Measurements from ENCODE around the gene MYBBP1A.

- TF ChIP-seq USF2 (IDR thresholded peaks at IDR 0.05; ENCODE audit: low read depth, low read length) (no peak), USF2 (CRISPR knock-in tag; IDR thresholded peaks at IDR 0.05; ENCODE audit: borderline replicate concordance) (no peak), ATF7 (IDR thresholded peaks at IDR 0.05) (no peak), ATF7 (CRISPR knock-in tag; IDR thresholded peaks at IDR 0.05) (no peak), HOXA7 (CRISPR knock-in tag; IDR thresholded peaks at IDR 0.05) (no peak), SIN3A (IDR thresholded peaks at IDR 0.05; ENCODE audit: borderline replicate concordance, low read depth, low read length) (no peak), ZNF318 (CRISPR knock-in tag; IDR thresholded peaks at IDR 0.05) (no peak), TBP (CRISPR knock-in tag; IDR thresholded peaks at IDR 0.05) (no peak)
- TF ChIP-seq, protein P1, sequence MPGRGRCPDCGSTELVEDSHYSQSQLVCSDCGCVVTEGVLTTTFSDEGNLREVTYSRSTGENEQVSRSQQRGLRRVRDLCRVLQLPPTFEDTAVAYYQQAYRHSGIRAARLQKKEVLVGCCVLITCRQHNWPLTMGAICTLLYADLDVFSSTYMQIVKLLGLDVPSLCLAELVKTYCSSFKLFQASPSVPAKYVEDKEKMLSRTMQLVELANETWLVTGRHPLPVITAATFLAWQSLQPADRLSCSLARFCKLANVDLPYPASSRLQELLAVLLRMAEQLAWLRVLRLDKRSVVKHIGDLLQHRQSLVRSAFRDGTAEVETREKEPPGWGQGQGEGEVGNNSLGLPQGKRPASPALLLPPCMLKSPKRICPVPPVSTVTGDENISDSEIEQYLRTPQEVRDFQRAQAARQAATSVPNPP (CRISPR knock-in tag; IDR thresholded peaks at IDR 0.05): no peak
Observed at GRCh38 chr17:4594931-4595684, 39.9 kb upstream of the MYBBP1A start.
